ENCODE data around the gene C19orf67. TPM values are rescaled to one million over a fixed set of nuclear protein-coding genes. Genes with fewer than 3 reads are reported as not detected.

Gene C19orf67
- total and polyA plus RNA-seq, 2 of the 13 experiments (the other 11 are each of a cell fraction or from before 2014, with no cell fraction given), result 0.11 to 0.32 TPM

DNA sequence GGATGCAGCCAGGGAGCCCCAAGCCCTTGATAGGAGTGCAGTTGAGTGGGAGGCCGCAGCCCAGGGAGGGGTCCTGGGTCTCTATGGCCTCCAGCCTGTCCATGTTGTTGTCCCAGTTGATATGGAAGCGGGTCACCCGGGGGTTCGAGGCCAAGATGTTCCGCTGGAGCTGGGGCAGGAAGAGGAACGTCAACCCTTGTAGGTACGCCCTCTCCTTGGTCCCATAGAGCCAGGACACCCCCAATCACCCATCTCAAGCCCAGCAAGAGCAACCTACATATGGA, 34.9 kb upstream of the C19orf67 start:
- Histone ChIP-seq H3K27me3 (ENCODE audit: control insufficient read depth in 1 of 2, insufficient read depth in 2 of 2, low read length in 2 of 2) (no peaks in the 10 kb centered on the region; a peak in 1 of 5 replicates), H4K20me1 (ENCODE audit: insufficient read depth, low read length) (no peaks in the 10 kb centered on the region), H3K9me3 (ENCODE audit: low read length) (no peaks in the 10 kb centered on the region), H2AFZ (ENCODE audit: low read length) (no peak overlapping the region), H3K79me2 (ENCODE audit: insufficient read depth, low read length) (peaks cover 12% of the 10 kb centered on the region), H3K4me3 (replicated peaks in 1 of 3; ENCODE audit: insufficient read depth in 1 of 3, low read depth in 2 of 3, low read length in 3 of 3) (no peak overlapping the region), H3K36me3 (replicated peaks in 1 of 2; ENCODE audit: control insufficient read depth in 1 of 2, insufficient read depth in 2 of 2, low read length in 2 of 2) (peaks cover 0 to 4% of the 10 kb centered on the region in 2 experiments; a peak in 2 of 5 replicates), H3K4me1 (ENCODE audit: insufficient read depth, low read length) (peaks cover 32% of the 10 kb centered on the region), H3K9ac (ENCODE audit: insufficient read depth, low read depth, low read length) (no peak overlapping the region), H3K27ac (ENCODE audit: extremely low read length, insufficient read depth, low read length) (no peak overlapping the region), H3K4me2 (ENCODE audit: low read depth, low read length) (no peak overlapping the region)
- in situ Hi-C loops (cut with HindIII; ENCODE audit: extremely low pct_ligation_motif_present, low pct_unique_long_range_greater_than_20kb) (no loop called here), intact Hi-C loops (cut with micrococcal nuclease; ENCODE audit: unreplicated experiment) (no loop called here)
- FAIRE-seq (no peak), ATAC-seq (no peak), DNase-seq (ENCODE audit: low spot score) (no peak)
- POLR2A ChIA-PET, result no interaction called here
- WGBS (ENCODE audit: low lambda C conversion rate), result 100% methylated on average over 7 of the region's 7 CpGs
- BruUV-seq (replicated peaks), result no TSS peak
- no peak for TF ChIP-seq ZBTB3 (CRISPR knock-in tag; IDR thresholded peaks at IDR 0.05; ENCODE audit: borderline replicate concordance, low read depth)
- no peak for TF ChIP-seq NR2F1 (CRISPR knock-in tag; IDR thresholded peaks at IDR 0.05)
- TF ChIP-seq, protein P1, sequence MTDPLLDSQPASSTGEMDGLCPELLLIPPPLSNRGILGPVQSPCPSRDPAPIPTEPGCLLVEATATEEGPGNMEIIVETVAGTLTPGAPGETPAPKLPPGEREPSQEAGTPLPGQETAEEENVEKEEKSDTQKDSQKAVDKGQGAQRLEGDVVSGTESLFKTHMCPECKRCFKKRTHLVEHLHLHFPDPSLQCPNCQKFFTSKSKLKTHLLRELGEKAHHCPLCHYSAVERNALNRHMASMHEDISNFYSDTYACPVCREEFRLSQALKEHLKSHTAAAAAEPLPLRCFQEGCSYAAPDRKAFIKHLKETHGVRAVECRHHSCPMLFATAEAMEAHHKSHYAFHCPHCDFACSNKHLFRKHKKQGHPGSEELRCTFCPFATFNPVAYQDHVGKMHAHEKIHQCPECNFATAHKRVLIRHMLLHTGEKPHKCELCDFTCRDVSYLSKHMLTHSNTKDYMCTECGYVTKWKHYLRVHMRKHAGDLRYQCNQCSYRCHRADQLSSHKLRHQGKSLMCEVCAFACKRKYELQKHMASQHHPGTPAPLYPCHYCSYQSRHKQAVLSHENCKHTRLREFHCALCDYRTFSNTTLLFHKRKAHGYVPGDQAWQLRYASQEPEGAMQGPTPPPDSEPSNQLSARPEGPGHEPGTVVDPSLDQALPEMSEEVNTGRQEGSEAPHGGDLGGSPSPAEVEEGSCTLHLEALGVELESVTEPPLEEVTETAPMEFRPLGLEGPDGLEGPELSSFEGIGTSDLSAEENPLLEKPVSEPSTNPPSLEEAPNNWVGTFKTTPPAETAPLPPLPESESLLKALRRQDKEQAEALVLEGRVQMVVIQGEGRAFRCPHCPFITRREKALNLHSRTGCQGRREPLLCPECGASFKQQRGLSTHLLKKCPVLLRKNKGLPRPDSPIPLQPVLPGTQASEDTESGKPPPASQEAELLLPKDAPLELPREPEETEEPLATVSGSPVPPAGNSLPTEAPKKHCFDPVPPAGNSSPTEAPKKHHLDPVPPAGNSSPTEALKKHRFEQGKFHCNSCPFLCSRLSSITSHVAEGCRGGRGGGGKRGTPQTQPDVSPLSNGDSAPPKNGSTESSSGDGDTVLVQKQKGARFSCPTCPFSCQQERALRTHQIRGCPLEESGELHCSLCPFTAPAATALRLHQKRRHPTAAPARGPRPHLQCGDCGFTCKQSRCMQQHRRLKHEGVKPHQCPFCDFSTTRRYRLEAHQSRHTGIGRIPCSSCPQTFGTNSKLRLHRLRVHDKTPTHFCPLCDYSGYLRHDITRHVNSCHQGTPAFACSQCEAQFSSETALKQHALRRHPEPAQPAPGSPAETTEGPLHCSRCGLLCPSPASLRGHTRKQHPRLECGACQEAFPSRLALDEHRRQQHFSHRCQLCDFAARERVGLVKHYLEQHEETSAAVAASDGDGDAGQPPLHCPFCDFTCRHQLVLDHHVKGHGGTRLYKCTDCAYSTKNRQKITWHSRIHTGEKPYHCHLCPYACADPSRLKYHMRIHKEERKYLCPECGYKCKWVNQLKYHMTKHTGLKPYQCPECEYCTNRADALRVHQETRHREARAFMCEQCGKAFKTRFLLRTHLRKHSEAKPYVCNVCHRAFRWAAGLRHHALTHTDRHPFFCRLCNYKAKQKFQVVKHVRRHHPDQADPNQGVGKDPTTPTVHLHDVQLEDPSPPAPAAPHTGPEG (CRISPR knock-in tag; IDR thresholded peaks at IDR 0.05), result no peak
- TF ChIP-seq SMARCE1 (IDR thresholded peaks at IDR 0.05; ENCODE audit: borderline replicate concordance), result no peak
- no peak for TF ChIP-seq AGO2 (optimal IDR thresholded peaks at IDR 0.05; ENCODE audit: low read depth, low read length)
- TF ChIP-seq, protein P2, sequence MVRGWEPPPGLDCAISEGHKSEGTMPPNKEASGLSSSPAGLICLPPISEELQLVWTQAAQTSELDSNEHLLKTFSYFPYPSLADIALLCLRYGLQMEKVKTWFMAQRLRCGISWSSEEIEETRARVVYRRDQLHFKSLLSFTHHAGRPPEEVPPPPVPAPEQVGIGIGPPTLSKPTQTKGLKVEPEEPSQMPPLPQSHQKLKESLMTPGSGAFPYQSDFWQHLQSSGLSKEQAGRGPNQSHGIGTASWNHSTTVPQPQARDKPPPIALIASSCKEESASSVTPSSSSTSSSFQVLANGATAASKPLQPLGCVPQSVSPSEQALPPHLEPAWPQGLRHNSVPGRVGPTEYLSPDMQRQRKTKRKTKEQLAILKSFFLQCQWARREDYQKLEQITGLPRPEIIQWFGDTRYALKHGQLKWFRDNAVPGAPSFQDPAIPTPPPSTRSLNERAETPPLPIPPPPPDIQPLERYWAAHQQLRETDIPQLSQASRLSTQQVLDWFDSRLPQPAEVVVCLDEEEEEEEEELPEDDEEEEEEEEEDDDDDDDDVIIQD (CRISPR knock-in tag; IDR thresholded peaks at IDR 0.05; ENCODE audit: low read depth), result no peak
- TF ChIP-seq ZNF329 (CRISPR knock-in tag; IDR thresholded peaks at IDR 0.05; ENCODE audit: low read depth), result no peak
- no peak for TF ChIP-seq BHLHE40 (IDR thresholded peaks at IDR 0.05; ENCODE audit: low read length)
- TF ChIP-seq SPEN (CRISPR knock-in tag; IDR thresholded peaks at IDR 0.05; ENCODE audit: low read depth), result no peak
- no peak for TF ChIP-seq ZNF879 (CRISPR knock-in tag; IDR thresholded peaks at IDR 0.05)
- CTCF ChIA-PET (ENCODE audit: low intra/inter-chr PET ratio, low total read pairs), result no interaction called here
